HS-5 (cell line): ENCODE measurements around the gene STAMBPL1.
A peak's percentile ranks its signal among the peaks of the same experiment; 100 is the strongest.
"Not testable (repeated sequence)": the region's sequence is repeated elsewhere in the genome, so short reads cannot be mapped to it uniquely, and the experiment has no call there.

Experiments
- DNase-seq: peaks from one replicate; pipeline ENCODE4 v3.0.0-alpha.2; 2012; ENCODE audit warnings: low read depth

The STAMBPL1 gene

GRCh38 chr10:88879534-88880281 lies at the start of gene STAMBPL1:
TSS of gene STAMBPL1 (plus strand) at chr10:88880245. CDS start at chr10:88901709, 21,464 bp downstream.
- no peak for DNase-seq

DNA sequence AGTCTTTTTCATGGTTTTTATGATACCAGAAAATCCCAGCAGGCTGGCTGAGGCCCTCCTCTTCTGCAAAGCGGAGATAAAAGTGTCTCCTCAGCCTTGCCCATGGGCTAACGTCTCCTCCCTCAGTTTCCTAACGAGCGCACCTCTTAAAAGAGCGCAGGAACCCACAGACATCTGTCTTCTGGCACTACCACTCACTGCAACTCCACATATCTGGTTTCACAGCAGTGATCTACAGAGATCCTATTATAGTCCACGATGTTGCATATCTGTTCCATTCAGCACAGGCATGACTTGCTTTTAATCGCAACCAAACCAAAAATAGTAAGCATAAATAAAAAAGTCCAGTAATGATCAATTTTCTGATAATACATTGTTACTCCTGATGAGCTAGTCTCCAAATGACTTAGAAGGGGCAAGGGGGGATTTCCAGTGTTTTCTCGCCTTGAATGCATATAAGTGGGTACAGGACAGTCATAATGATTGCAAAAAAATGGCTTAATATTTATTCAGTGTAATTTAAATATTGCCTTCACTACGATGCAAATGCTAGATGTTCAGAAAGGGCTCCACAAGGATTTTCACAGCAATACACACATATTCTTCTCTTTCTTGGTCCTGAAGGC lies 49.3 kb upstream of the STAMBPL1 start:
- DNase-seq = no peak

DNA sequence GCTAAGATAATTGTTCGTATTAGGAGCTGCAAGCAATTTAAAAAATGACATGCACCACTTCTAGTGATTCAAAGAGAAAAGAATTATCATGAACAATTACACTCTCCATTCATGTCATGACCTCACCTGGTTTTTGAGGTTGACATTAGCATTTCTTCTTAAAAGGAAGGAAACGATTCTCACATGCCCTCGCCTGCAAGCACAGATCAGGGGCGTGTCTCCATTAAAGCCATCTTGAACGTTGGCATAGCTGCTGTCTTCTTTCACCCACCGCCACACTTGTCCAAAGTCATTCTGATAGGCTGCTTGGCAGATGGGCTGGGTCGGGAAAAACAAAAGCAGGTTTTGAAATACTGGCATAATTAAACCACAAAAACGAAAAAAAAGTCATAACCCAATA lies 48.3 kb upstream of the STAMBPL1 start:
- DNase-seq = no peak

DNA sequence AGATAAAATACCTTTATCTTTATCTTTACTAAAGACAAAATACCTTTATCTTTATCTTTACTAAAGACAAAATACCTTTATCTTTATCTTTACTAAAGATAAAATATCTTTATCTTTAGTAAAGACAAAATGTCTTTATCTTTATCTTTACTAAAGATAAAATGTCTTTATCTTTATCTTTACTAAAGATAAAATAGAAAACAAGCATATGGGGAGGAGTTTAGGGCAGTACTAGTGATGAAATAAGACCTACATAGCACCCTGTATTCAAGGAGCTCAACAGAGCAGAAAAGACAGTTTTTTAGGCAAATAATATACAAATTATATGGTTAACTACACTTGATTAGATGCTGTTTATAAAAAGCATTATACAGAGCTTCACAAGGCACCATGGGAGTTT lies 47.7 kb upstream of the STAMBPL1 start:
- no peak for DNase-seq

DNA sequence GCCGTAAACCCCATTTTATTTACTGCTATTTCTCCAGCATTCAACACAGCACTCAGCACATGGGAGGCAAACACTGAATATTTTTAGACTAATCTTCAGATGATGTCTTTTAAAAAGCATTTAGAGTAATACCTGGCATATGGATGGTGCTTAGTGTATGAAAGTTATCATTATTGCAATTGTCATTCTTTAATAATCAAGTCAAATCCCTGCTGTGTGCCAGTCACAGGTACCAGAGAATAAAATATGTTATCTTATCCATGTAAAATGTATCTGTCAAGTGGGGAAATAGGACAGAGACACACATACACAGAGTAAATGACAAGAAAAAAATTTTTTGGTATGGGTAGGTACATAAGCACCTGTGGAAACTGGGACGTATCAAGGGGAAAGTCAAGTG lies 46.9 kb upstream of the STAMBPL1 start:
- DNase-seq = no peak

DNA sequence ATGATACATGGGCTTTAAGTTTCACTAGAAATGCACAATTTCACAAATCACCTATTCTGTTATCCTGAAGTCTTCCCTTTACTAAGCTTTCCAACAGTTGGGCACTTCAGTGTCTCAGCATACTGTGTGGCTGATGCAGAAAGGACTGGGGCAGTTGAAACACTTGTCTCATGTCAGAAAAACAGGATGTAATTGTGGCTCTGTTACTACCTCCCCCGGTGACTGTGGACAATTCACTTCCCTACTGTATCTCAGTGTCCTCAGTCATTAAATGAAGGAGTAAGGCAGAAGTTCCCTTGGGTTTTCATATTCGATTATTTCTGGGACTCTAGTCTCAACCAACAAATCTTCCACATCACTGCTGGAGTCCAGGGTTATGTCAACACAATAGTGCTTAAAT lies 46.3 kb upstream of the STAMBPL1 start:
- DNase-seq = no peak

DNA sequence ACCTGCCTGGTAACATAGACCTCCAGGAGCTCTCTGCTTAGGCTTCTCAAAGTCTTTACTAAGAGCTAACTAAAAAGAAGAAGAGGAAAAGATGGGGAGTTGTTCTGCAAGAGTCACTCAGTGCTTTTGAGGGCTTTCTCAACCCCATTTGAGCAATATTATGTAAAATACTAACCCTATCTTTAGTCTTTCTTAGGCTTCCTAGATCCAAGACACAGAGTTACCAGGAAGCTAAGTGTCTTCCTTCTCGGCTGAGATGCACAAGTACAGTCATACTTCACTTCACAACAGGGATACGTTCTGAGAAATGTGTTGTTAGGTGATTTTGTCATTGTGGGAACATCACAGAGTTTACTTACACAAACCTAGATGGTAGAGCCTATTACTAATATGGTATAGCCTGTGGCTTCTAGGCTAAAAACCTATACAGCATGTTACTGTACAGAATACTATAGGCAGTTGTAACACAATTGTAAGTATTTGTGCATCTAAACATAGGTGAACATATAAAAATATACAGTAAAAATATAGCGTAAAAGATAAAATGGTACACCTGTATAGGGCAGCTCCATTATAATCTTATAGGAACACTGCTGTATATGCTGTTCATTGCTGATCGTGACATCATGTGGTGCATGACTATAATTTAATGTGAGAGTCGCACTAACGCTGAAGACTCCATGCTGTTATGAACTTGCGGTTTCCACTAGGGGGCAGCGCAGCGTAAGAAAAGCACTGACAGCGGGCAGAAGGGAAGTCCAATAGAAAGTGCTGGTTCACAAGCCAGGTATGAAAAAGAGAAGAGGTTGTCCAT lies 44.7 kb upstream of the STAMBPL1 start:
- DNase-seq = peak; percentile 53

GRCh38 chr10:88835910-88836221 lies 44.2 kb upstream of the STAMBPL1 start:
- DNase-seq = no peak

GRCh38 chr10:88837632-88838031 lies 42.4 kb upstream of the STAMBPL1 start:
- DNase-seq = not testable (repeated sequence)

DNA sequence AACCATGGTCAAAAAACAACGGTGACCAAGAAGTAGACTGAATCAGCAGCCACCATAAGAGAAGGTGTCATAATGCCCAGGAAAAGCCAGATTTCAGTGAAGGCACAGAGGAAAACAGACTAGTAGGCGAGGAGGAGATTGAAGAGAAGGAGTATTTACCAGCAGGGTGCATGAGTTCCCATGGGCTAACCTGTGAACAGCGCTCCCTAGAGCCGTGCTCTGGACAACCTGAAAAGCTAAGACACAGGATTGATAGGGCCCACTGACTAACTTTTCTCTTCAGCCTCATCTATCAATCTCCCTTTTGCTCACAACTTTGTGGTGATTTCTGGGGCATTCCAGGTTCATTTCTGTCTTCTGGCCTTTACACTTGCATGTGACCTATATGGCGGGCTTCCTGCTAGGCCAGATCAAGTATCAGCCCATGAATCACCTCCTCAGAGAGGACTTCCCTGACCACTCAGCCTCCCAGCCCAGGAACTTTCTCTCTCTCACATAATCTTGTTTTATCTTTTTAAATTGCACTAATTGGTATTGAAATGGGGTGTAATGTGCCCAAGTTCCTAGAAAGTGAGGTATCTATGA lies 41.2 kb upstream of the STAMBPL1 start:
- no peak for DNase-seq

DNA sequence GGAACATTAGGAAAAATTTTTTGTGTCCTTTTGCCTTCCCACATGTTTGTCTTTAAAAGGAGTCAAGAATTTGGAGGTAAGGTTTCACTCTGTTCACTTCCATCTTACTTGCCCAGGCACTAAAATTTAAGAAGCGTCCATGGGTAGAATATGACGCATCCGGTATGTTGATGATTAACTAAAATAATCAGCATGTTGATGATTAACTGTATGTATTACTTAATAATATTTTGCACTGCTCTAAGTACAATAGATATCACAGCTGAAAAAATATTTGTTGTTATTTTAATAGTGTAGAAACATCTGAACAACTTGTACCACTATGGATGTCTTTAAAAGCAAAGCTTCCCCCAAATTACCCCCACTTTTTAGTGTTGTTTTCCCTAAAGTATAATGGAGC lies 39.9 kb upstream of the STAMBPL1 start:
- DNase-seq = no peak

DNA sequence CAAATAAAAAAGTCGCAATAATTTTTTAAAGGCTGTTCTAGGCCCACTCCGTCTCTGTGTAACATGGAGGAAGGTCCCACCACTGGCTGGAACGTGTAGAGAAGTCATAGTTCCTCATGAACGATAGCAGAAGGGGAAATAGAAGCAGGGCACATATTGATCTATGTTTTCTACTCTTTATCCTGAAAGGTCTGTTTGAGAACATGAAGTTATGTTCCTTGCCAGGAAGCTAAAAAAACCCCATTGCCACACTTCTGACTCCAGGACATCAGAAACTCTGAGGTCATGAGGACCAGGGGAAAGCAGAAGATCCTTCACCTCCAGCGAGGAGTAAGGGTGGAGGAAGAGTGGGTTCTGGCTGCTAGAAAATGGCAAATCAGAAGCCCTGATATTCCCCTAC lies 39.2 kb upstream of the STAMBPL1 start:
- DNase-seq = no peak

- no peak for DNase-seq
Measured at GRCh38 chr10:88841316-88842111, 38.5 kb upstream of the STAMBPL1 start.

DNA sequence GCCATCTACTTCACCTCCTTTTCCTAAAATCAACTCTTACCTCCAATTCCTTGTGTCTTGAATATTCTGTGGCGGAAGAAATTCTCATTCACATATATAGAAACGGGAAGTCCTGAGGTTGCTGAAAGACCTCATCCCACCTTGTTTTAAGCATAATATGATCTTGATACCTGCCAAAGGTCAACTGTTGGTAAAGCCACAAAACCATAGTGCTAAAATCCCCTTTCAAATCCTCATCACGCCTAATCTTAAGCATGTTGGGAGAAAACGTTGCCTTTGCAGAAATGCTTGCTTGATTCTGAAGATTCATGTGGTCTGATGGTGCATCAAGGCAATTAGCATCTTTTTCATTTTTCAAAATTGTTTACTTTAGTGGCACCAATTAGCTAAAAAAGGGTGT lies 36.9 kb upstream of the STAMBPL1 start:
- DNase-seq = no peak

- peak; percentile 68 for DNase-seq
Measured at GRCh38 chr10:88848499-88848898, 31.5 kb upstream of the STAMBPL1 start.

DNA sequence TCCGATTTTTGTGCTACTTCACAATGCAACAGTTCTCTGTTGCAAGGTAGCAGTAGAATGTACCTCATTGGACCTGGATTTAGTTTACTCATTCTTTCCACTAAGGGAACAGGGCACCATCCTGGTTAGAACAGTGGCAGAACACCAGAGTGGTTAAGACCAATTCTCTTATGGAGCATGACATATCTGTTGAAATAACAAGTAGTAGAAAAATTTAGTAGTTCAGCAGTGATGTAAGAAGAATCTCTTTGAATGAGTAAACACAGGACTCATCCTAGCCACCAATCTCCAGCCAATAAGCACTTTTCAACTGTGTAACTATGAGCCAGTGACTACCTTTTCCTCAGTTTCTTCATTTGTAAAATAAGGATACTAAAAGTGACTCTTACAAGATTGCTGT lies 30.8 kb upstream of the STAMBPL1 start:
- no peak for DNase-seq

DNA sequence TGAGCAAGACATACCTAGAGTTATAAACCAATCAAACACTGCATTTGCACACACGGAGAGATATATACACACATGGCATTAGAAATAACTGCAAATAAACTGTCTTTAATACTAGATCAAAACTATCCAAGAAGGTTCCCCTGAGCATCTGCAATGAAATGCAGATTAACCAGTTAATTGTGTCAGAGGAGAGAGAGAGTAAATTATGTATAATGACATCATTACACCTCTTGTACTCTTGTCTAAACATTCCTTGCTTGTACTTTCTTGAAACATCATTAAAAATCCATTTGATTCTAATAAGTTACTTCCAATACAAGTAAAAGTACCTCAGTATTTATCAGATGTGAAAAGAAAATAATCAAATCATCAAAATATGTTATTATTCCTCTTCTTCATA lies 29.3 kb upstream of the STAMBPL1 start:
- DNase-seq = no peak

DNA sequence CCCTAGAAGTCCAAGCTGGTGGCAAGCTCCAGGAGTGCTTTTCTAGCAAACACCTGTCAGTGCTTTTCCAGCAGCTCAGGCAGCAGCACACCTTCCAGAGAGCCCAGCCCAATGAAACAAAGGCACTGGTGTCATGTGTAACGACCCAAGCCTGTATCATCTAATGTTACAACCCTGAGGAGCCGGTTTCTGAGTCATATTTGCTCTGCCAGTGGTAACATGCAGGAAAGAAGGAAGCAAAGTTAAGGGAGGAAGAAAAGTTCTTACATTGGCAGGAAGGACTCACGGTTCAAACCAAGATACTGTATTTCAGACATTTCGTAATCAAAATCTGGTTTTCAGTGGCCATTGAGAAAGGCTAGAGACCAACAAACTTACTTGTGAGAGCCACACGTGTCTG lies 28.3 kb upstream of the STAMBPL1 start, which contains the start of gene ANKRD22:
Gene ANKRD22, minus strand, starts transcription at position 139 of the 400 bp plus-strand sequence. CDS start 237 bp downstream, outside the sequence.
- DNase-seq = no peak

GRCh38 chr10:88852327-88852726 lies 27.7 kb upstream of the STAMBPL1 start:
- DNase-seq = no peak

- no peak for DNase-seq
Measured at GRCh38 chr10:88853155-88853881, 26.7 kb upstream of the STAMBPL1 start.

DNA sequence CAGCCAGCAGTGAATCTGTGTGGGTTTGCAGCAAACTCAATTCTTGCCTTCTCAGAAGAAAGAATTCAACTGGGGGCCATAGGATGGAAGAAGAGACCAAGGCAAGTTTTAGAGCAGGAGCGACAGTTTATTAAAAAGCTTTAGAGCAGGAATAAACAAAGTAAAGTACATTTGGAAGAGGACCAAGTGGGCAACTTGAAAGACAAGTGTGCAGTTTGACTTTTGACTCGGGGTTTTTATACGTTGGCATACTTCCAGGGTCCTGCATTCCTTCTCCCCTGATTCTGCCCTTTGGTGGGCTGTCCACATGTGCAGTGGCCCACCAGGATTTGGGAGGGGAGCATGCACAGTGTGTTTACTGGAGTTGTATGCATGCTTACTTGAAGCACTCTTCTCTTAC lies 25.4 kb upstream of the STAMBPL1 start:
- DNase-seq = no peak
